Measurements from ENCODE around the gene PKN2. TPM values are rescaled to one million over a fixed set of nuclear protein-coding genes. Genes with fewer than 3 reads are reported as not detected.

Gene PKN2
- total RNA-seq, 1 donor from 2014 or later: 7.3 TPM

- no peaks in the 10 kb centered on the region for H3K9me3 ChIP-seq
- H3K36me3 ChIP-seq: no peaks in the 10 kb centered on the region
- H3K27ac ChIP-seq: no peak overlapping the region
- no peaks in the 10 kb centered on the region for H3K27me3 ChIP-seq
- TF ChIP-seq CTCF (IDR thresholded peaks at IDR 0.05): no peak
- intact Hi-C loops (cut with DNase I): no loop called here
- H3K4me3 ChIP-seq: no peak overlapping the region
- no peak for DNase-seq (ENCODE audit: low spot score in 2 of 2)
- no peaks in the 10 kb centered on the region for H3K4me1 ChIP-seq
Observed at GRCh38 chr1:88661951-88662699, 21.9 kb upstream of the PKN2 start.

- H3K27me3 ChIP-seq: no peaks in the 10 kb centered on the region
- no peak overlapping the region for H3K4me3 ChIP-seq
- H3K36me3 ChIP-seq: no peaks in the 10 kb centered on the region
- intact Hi-C loops (cut with DNase I): no loop called here
- DNase-seq (ENCODE audit: low spot score in 2 of 2): no peak
- TF ChIP-seq CTCF (IDR thresholded peaks at IDR 0.05): no peak
- no peak overlapping the region for H3K27ac ChIP-seq
- no peaks in the 10 kb centered on the region for H3K9me3 ChIP-seq
- no peaks in the 10 kb centered on the region for H3K4me1 ChIP-seq
Observed at GRCh38 chr1:88662723-88663122, 21.4 kb upstream of the PKN2 start.

- H3K4me3 ChIP-seq: no peak overlapping the region
- no peak for DNase-seq (ENCODE audit: low spot score in 2 of 2)
- intact Hi-C loops (cut with DNase I): no loop called here
- H3K27me3 ChIP-seq: no peaks in the 10 kb centered on the region
- H3K27ac ChIP-seq: no peak overlapping the region
- no peaks in the 10 kb centered on the region for H3K36me3 ChIP-seq
- H3K9me3 ChIP-seq: no peaks in the 10 kb centered on the region
- H3K4me1 ChIP-seq: no peaks in the 10 kb centered on the region
- TF ChIP-seq CTCF (IDR thresholded peaks at IDR 0.05): no peak
Observed at GRCh38 chr1:88668405-88668804, 15.7 kb upstream of the PKN2 start.

GRCh38 chr1:88670462-88670861, 13.6 kb upstream of the PKN2 start:
- DNase-seq (ENCODE audit: low spot score in 2 of 2): no peak
- Histone ChIP-seq H3K9me3 (no peaks in the 10 kb centered on the region), H3K36me3 (no peaks in the 10 kb centered on the region), H3K27me3 (no peaks in the 10 kb centered on the region), H3K4me1 (no peaks in the 10 kb centered on the region), H3K4me3 (no peak overlapping the region), H3K27ac (no peak overlapping the region)
- no peak for TF ChIP-seq CTCF (IDR thresholded peaks at IDR 0.05)
- intact Hi-C loops (cut with DNase I): no loop called here

- intact Hi-C loops (cut with DNase I): no loop called here
- no peak for DNase-seq (ENCODE audit: low spot score in 2 of 2)
- no peak overlapping the region for H3K27ac ChIP-seq
- H3K36me3 ChIP-seq: no peaks in the 10 kb centered on the region
- no peak for TF ChIP-seq CTCF (IDR thresholded peaks at IDR 0.05)
- H3K4me1 ChIP-seq: no peaks in the 10 kb centered on the region
- H3K27me3 ChIP-seq: no peaks in the 10 kb centered on the region
- no peaks in the 10 kb centered on the region for H3K9me3 ChIP-seq
- H3K4me3 ChIP-seq: no peak overlapping the region
Observed at GRCh38 chr1:88673446-88673845, 10.6 kb upstream of the PKN2 start.

- Histone ChIP-seq H3K4me1 (no peaks in the 10 kb centered on the region), H3K27me3 (no peaks in the 10 kb centered on the region), H3K9me3 (no peaks in the 10 kb centered on the region), H3K4me3 (no peak overlapping the region), H3K27ac (no peak overlapping the region), H3K36me3 (no peaks in the 10 kb centered on the region)
- intact Hi-C loops (cut with DNase I): no loop called here
- no peak for DNase-seq (ENCODE audit: low spot score in 2 of 2)
- TF ChIP-seq CTCF (IDR thresholded peaks at IDR 0.05): no peak
Observed at GRCh38 chr1:88678405-88678804, 5.7 kb upstream of the PKN2 start.
